NCI-H1417 treated with DMSO at 0.1 percent for 48 hours (cell line): ENCODE measurements around the gene VPS37B.
"Not testable (repeated sequence)": the region's sequence is repeated elsewhere in the genome, so short reads cannot be mapped to it uniquely, and the experiment has no call there.

Experiments
- DNase-seq: peaks from one replicate; lab custom pipeline; 2025; lab: John Stamatoyannopoulos, UW

VPS37B gene

GRCh38 chr12:122880668-122881067 is 15.3 kb downstream of the VPS37B start:
- DNase-seq: no peak

DNA sequence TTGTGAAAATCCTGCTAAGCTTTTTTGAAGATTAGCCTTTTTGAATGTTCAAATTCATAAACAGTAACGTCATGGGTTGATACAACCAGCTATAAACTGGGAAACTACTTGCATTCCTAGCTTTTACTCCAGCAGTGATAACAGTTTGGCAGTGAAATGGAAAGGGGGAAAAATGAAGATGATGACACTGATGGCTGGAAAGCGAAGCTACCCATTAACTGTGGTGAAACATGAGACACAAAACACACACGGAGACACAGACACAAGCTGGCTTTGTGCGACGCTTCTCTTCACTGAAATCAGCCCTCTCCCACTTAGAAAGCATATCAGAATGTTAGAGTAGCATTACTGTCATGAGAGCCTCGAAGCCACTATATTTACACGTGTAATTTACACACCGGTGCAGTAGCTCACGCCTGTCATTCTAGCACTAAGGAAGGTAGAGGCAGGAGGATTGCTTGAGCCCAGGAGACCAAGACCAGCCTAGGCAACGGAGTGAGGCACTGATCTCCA is 15.7 kb downstream of the VPS37B start:
- no peak for DNase-seq

DNA sequence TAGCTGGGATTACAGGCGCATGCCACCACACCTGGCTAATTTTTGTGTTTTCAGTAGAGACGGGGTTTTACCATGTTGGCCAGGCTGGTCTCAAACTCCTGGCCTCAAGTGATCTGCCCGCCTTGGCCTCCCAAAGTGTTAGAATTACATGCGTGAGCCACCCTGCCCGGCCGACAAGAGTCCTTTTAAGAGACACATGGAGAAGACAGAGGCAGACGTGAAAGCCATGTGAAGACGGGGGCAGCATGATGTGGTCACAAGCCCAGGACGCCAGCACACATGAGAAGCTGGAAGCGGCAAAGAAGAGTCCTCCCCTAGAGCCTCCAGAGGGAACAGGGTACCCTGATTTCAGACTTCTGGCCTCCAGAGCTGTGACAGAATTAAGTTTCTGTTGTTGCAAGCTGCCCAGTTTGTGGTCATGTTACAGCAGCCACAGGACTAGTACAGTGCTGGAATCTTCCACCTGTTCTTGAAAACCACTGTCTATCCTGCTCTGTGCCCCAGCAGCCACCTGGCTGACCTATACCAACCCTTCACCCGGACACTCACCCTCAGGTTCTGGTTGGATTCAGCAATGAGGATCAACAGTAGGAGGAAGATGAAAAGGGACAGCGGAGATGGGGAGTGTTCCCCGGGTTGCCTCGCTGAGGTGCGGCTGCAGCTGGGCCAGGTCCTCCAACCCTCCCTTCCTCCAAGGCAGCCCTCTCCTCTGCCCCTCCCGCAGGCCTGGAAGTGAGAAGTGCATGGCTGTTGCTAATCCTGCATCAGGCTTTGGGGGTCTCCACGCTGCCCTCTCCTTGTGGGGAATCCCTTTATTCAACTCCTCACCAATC is 16.9 kb downstream of the VPS37B start:
- no peak for DNase-seq

GRCh38 chr12:122876731-122877130 is 19.2 kb downstream of the VPS37B start:
- DNase-seq: no peak

GRCh38 chr12:122876281-122876680 is 19.6 kb downstream of the VPS37B start:
- DNase-seq: not testable (repeated sequence)

DNA sequence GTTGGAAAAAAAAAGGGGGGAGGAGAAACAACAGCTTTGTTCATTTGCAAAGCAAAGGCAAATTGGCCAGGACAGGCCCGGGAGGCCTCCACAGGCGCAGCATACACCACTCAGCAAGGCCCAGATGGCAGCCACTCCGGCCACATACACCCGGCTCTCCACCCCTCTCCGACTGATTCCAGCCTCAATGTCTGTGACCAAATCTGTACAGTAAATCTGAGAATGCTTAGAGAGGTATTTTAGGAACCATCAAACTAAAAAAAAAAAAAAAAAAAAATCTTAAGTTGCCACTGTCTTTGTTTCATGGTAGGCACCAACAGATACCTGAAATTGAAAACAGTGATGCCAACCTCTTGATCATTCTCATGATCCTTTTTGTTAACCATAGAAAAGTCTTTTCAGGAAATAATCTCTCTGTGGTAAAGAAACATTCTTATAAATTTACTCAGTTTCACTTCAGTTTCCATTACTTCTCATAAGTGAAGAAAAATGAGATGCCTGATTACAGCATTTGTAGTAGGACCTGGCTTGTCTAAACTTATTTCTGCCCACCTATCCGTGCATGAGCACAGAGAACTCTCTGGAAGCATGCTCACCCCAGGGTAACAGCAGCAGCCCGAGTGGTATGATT is 20.2 kb downstream of the VPS37B start:
- no peak for DNase-seq

DNA sequence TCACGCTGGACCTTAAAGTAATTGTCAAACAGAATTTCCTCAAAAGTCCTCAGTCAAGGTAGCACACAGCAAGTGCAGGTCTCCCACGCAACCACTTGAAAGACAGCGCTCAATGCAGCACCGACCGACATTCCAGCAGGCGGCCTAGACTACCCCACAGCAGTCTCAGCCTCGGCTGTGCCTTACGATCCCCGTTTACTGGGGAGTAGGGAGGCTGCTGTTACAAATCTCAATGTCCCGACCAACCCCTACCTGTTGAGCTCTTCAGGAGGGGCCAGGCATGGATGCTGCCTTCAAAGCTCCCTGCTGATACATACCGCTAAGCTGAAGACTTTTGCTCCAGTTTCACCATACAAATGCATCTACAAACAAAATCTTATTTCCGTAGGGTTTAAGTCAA is 21.8 kb downstream of the VPS37B start:
- no peak for DNase-seq

- no peak for DNase-seq
These were observed 22.4 kb downstream of the VPS37B start for GRCh38 chr12:122873540-122873939.

- no peak for DNase-seq
These were observed 23.0 kb downstream of the VPS37B start for GRCh38 chr12:122872815-122873361.

GRCh38 chr12:122871851-122872780 is 23.8 kb downstream of the VPS37B start:
- DNase-seq: peak; percentile 80

GRCh38 chr12:122870867-122871664 is 24.9 kb downstream of the VPS37B start:
- DNase-seq: no peak

- DNase-seq: no peak
These were observed 25.6 kb downstream of the VPS37B start for GRCh38 chr12:122870163-122870842.

- DNase-seq: no peak
These were observed 26.5 kb downstream of the VPS37B start for GRCh38 chr12:122869207-122869973.

GRCh38 chr12:122868471-122869177 is 27.3 kb downstream of the VPS37B start:
- DNase-seq: no peak

GRCh38 chr12:122867691-122868461 is 28.0 kb downstream of the VPS37B start:
- no peak for DNase-seq

DNA sequence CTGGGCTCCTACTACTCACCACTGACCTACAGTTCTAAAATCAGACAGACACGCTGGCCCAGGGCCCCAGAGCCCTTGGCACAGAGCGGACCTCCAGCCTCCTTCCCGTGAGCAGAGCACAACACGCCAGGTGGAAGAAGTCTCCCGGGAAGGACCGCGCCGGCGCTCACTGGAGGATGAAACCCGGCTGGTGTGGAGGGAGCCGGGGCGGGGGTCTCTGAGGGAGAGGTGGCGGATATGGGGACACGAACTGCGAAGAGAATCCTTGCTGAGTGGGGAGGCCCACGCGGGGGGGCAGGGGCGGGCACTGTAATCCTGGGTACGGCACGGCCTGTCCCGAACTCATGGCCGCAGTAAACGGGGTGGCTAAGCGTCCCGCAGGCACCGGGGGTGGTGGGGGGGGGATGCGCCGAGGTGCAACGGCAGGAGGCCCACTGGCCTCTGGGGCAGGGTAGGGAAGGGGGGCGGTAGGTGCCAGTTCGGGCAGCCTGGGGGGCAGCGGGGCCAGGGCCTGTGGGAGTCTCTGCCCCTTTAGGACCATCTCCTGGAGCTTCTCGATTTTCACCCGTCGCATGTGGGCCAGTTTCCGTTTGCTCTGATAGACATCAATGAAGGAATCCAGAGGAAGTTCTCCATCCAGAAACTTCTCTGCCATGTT is 28.8 kb downstream of the VPS37B start:
- no peak for DNase-seq

DNA sequence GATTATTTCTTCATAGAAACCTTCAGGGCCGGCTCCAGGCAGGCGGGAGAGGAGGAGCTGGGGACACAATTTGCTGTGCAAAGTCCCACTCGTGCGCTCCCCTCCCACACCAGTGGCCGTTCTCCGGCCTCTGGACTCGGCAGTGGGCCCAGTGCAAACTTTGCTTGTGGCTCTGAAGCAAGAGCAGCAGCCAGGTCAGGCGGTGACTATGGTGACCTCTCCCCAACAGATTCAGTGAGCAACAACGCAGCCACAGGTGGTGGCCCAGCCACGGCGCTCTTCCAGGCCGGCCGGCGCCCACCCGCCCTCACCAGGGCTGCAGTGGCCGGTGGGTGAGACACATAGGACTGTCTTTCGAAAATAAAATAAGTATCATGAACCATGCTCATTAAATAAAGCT is 29.5 kb downstream of the VPS37B start:
- no peak for DNase-seq
